Transverse colon (tissue), 4 donors: ENCODE data around the gene NUDT22. TPM values are rescaled to one million over a fixed set of nuclear protein-coding genes. Genes with fewer than 3 reads are reported as not detected.

Experiments
- DNase-seq: peaks from one replicate; pipeline ENCODE4 v3.0.0-alpha.2; 2019
- H3K27ac ChIP-seq, 4 donors: fragments of 200-600 bp; sonication (generic); 2 replicates each; pipeline ENCODE4 v1.5.1; 2016 to 2018; ENCODE audit warnings: inconsistent platforms in 4 of 4
- H3K27me3 ChIP-seq: fragments of 200-600 bp; sonication (generic); 2 replicates; pipeline ENCODE4 v1.5.1; 2017; ENCODE audit warnings: inconsistent platforms
- H3K36me3 ChIP-seq, 4 donors: fragments of 200-600 bp; sonication (generic); 2 replicates each; pipeline ENCODE4 v1.5.1; 2017 to 2019; ENCODE audit warnings: inconsistent platforms in 4 of 4
- H3K4me1 ChIP-seq, 4 donors: fragments of 200-600 bp; sonication (generic); 2 replicates each; pipeline ENCODE4 v1.5.1; 2017 to 2020; ENCODE audit warnings: inconsistent platforms in 4 of 4
- H3K4me3 ChIP-seq, 4 donors: fragments of 200-600 bp; sonication (generic); 1 replicate in 1 of 4; 2 replicates in 3 of 4; pipeline versions ENCODE4 v1.5.1 to v1.6.1; 2017 to 2019; ENCODE audit warnings: inconsistent platforms in 4 of 4
- H3K9me3 ChIP-seq, 2 donors: fragments of 200-600 bp; sonication (generic); 2 replicates each; pipeline ENCODE4 v1.5.1; 2017 to 2019; ENCODE audit warnings: inconsistent platforms in 2 of 2
- CTCF ChIP-seq, 5 experiments: fragments of 200-600 bp in 3 of 5; fragments of 450-650 bp in 2 of 5; sonication (generic) in 3 of 5; IDR thresholded peaks; 1 replicate in 2 of 5; 2 replicates in 3 of 5; pipeline ENCODE4 v1.5.1; 2016 to 2017; ENCODE audit warnings: antibody characterized with exemption in 5 of 5, inconsistent platforms in 3 of 5, mild to moderate bottlenecking in 2 of 5, moderate library complexity in 1 of 5
- EP300 ChIP-seq: sonication (generic); formaldehyde crosslinking; IDR thresholded peaks from one replicate; pipeline ENCODE4 v1.6.1; 2017; ENCODE audit warnings: antibody characterized with exemption, low read depth
- POLR2A ChIP-seq: fragments of 450-650 bp; IDR thresholded peaks from one replicate; pipeline ENCODE4 v1.6.1; 2016; ENCODE audit warnings: antibody characterized with exemption, mild to moderate bottlenecking, moderate library complexity
- POLR2AphosphoS5 ChIP-seq, 3 donors: sonication (generic); formaldehyde crosslinking; IDR thresholded peaks; one replicate each; pipeline ENCODE4 v1.6.1; 2016; ENCODE audit warnings: antibody characterized with exemption in 3 of 3
- WGBS, 2 donors: methylation state at CpG; one replicate each; pipeline ENCODE4 v1.1.5; 2018; ENCODE audit warnings: low coverage in 1 of 2; 5-methylcytosine and 5-hydroxymethylcytosine counted together
- in situ Hi-C, 4 donors: fragments of 200-750 bp; cut with MboI; loops; one replicate each; pipeline versions ENCODE4 v1.15.0 to v1.15.1; 2017; ENCODE audit warnings: low sequenced_read_pairs in 3 of 4, low pct_ligation_motif_present in 1 of 4, low pct_unique_long_range_greater_than_20kb in 1 of 4
- intact Hi-C: fragments of 100-400 bp; cut with DNase I; formaldehyde crosslinking; loops from one replicate; pipeline ENCODE4 v1.15.1; 2023; ENCODE audit warnings: low total_unique reads
- total RNA-seq, 4 donors: library from RNA; depleted of rRNA; stranded (reverse); fragments of >200 nt; gene quantifications; one replicate each; pipeline ENCODE4 v1.1.0, GENCODE V29; 2016

Gene NUDT22
- total RNA-seq, 4 donors from 2014 or later: 84.0 to 215 (median 127) TPM

GRCh38 chr11:64250415-64251015, 24.4 kb downstream of the NUDT22 start:
- Histone ChIP-seq H3K27me3 (no peaks in the 10 kb centered on the region), H3K4me3 (peak overlapping the region; percentile 20 to 91 (median 76)), H3K27ac (peak overlapping the region; percentile 27 to 91 (median 88)), H3K36me3 (peaks cover 0 to 9% (median 0%) of the 10 kb centered on the region in 4 donors), H3K9me3 (no peaks in the 10 kb centered on the region), H3K4me1 (peaks cover 15 to 47% (median 35%) of the 10 kb centered on the region in 4 donors)
- DNase-seq: no peak
- no peak for TF ChIP-seq POLR2AphosphoS5 (IDR thresholded peaks at IDR 0.05)
- no peak for TF ChIP-seq EP300
- TF ChIP-seq CTCF (IDR thresholded peaks at IDR 0.05): no peak
- TF ChIP-seq POLR2A: no peak
- WGBS, 2 donors: 24% methylated on average over 13 of the region's 13 CpGs; no CpG with 5 or more reads in 1 of the 2 donors
- intact Hi-C loops: loop anchor here (5.0 kb wide), 1 partner anchor 52 kb away; the partner anchor contains the start of gene CATSPERZ
- in situ Hi-C loops: no loop called here

GRCh38 chr11:64251016-64251752, 25.1 kb downstream of the NUDT22 start, which contains the start of gene PLCB3:
TSS of gene PLCB3 (plus strand) at chr11:64251530. CDS start at chr11:64251650, 120 bp downstream.
- Histone ChIP-seq H3K4me3 (peak within 1 kb of the TSS; percentile 65 to 91 (median 86)), H3K27me3 (no peaks in the 10 kb centered on the region), H3K9me3 (no peaks in the 10 kb centered on the region), H3K36me3 (peaks cover 0 to 14% (median 0%) of the 10 kb centered on the region in 4 donors), H3K4me1 (peaks cover 15 to 42% (median 29%) of the 10 kb centered on the region in 4 donors), H3K27ac (peak within 1 kb of the TSS; percentile 84 to 91 (median 88))
- in situ Hi-C loops: no loop called here
- 0% methylated on average over 20 of the region's 75 CpGs; no CpG with 5 or more reads in 1 of the 2 donors for WGBS, 2 donors
- DNase-seq: peak; percentile 71
- intact Hi-C loops: loop anchor here (5.0 kb wide), 1 partner anchor 51 kb away; the partner anchor contains the start of gene CATSPERZ
- TF ChIP-seq POLR2AphosphoS5 (IDR thresholded peaks at IDR 0.05) (peak; percentile 24 to 66 (median 60)), POLR2A (peak; percentile 10), CTCF (IDR thresholded peaks at IDR 0.05) (peak; percentile 75 to 93 (median 87)), EP300 (no peak)

GRCh38 chr11:64251753-64252002, 25.6 kb downstream of the NUDT22 start:
- WGBS, 2 donors: 0% methylated on average over 2 to 18 of the region's 18 CpGs
- H3K4me1 ChIP-seq: peaks cover 15 to 42% (median 29%) of the 10 kb centered on the region in 4 donors
- DNase-seq: no peak
- intact Hi-C loops (loop anchor here (5.0 kb wide), 1 partner anchor 51 kb away; the partner anchor contains the start of gene CATSPERZ), in situ Hi-C loops (no loop called here)
- H3K27me3 ChIP-seq: no peaks in the 10 kb centered on the region
- H3K4me3 ChIP-seq: peak overlapping the region; percentile 65 to 91 (median 86)
- H3K9me3 ChIP-seq: no peaks in the 10 kb centered on the region
- TF ChIP-seq POLR2AphosphoS5 (IDR thresholded peaks at IDR 0.05) (no peak), POLR2A (no peak), CTCF (IDR thresholded peaks at IDR 0.05) (no peak), EP300 (no peak)
- H3K36me3 ChIP-seq: peaks cover 0 to 19% (median 0%) of the 10 kb centered on the region in 4 donors
- peak overlapping the region; percentile 84 to 91 (median 88) for H3K27ac ChIP-seq
